ENCODE results near the gene PRAC2.
"Not testable (repeated sequence)": the region's sequence is repeated elsewhere in the genome, so short reads cannot be mapped to it uniquely, and the experiment has no call there.

Gene PRAC2

DNA sequence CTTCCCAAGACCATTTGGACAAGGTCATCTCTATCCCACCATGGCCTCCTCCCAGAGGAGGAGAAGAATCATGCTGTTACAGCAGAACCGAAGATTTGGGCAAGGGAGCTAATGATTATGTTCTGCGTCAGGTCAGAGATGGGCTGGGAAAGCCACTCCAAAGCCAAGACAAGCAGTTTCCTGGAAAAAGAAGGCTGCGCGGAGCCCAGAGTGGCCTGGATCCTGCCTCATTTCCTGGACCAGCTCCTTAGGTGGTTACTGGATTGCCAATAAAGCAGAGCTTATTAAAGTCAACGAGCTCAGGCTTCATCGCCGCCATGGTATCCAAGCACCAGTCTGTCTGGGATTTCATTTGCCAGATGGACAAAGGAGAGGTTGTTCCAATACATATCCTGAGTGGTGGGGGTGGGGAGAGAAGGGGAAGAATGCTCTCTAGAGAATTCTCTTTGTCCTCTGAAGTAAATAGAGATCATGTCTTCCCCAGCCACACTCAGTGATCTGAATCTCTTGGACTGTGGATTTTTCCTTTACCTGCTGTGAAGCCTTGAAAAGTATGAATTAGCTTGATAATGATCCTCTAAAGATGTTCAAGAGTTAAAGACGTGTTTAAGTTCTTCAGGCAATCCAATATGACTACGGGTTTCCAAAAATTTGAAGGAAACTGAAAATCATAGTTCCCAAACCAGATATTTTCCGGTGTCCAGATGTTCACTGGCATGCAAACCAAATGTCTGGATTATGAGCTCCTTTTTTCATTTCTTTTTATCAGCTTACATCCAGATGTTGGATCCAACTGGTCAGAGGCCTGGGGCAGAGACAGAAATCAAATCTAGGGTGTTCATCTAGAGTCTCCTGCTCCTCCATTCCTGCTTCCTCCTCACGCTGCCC lies 18.4 kb upstream of the PRAC2 start:
- TF ChIP-seq, protein P1, sequence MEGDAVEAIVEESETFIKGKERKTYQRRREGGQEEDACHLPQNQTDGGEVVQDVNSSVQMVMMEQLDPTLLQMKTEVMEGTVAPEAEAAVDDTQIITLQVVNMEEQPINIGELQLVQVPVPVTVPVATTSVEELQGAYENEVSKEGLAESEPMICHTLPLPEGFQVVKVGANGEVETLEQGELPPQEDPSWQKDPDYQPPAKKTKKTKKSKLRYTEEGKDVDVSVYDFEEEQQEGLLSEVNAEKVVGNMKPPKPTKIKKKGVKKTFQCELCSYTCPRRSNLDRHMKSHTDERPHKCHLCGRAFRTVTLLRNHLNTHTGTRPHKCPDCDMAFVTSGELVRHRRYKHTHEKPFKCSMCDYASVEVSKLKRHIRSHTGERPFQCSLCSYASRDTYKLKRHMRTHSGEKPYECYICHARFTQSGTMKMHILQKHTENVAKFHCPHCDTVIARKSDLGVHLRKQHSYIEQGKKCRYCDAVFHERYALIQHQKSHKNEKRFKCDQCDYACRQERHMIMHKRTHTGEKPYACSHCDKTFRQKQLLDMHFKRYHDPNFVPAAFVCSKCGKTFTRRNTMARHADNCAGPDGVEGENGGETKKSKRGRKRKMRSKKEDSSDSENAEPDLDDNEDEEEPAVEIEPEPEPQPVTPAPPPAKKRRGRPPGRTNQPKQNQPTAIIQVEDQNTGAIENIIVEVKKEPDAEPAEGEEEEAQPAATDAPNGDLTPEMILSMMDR (IDR thresholded peaks at IDR 0.05; ENCODE audit: poor library complexity, severe bottlenecking), result no peak
- Histone ChIP-seq H3K36me3 (ENCODE audit: low read depth) (no peaks in the 10 kb centered on the region), H3K27me3 (ENCODE audit: insufficient read depth, poor library complexity, severe bottlenecking) (peaks cover 59% of the 10 kb centered on the region), H3K4me1 (ENCODE audit: insufficient read depth, poor library complexity, severe bottlenecking) (no peaks in the 10 kb centered on the region), H3K9me3 (ENCODE audit: severe bottlenecking) (no peaks in the 10 kb centered on the region), H3K27ac (ENCODE audit: poor library complexity, severe bottlenecking) (no peak overlapping the region), H3K4me3 (ENCODE audit: severe bottlenecking) (no peak overlapping the region)
- ATAC-seq (ENCODE audit: low read depth) (no peak), DNase-seq (ENCODE audit: low spot score) (no peak)

DNA sequence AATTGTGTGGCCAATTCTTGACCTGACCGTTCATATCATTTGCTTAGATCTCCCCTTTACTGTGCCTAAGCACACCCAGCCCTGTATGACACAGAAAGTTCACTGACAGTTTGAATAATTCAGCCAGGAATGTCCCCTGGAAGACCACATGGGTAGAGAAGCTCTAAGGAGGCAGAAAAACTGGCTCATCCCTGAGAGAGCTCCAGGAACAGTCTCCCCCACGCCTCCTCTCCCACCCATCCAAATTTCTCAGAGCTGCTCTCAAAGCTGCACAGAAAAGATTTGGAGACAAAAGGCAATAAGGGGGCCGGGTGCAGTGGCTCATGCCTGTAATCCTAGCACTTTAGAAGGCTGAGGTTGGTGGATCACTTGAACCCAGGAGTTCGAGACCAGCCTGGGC lies 11.9 kb upstream of the PRAC2 start:
- ATAC-seq (ENCODE audit: low read depth) (no peak), DNase-seq (ENCODE audit: low spot score) (no peak)
- Histone ChIP-seq H3K36me3 (ENCODE audit: low read depth) (no peaks in the 10 kb centered on the region), H3K27me3 (ENCODE audit: insufficient read depth, poor library complexity, severe bottlenecking) (peaks cover 40% of the 10 kb centered on the region), H3K27ac (ENCODE audit: poor library complexity, severe bottlenecking) (no peak overlapping the region), H3K4me3 (ENCODE audit: severe bottlenecking) (no peak overlapping the region), H3K4me1 (ENCODE audit: insufficient read depth, poor library complexity, severe bottlenecking) (no peaks in the 10 kb centered on the region), H3K9me3 (ENCODE audit: severe bottlenecking) (no peaks in the 10 kb centered on the region)
- TF ChIP-seq, protein P1 (IDR thresholded peaks at IDR 0.05; ENCODE audit: poor library complexity, severe bottlenecking), result no peak

DNA sequence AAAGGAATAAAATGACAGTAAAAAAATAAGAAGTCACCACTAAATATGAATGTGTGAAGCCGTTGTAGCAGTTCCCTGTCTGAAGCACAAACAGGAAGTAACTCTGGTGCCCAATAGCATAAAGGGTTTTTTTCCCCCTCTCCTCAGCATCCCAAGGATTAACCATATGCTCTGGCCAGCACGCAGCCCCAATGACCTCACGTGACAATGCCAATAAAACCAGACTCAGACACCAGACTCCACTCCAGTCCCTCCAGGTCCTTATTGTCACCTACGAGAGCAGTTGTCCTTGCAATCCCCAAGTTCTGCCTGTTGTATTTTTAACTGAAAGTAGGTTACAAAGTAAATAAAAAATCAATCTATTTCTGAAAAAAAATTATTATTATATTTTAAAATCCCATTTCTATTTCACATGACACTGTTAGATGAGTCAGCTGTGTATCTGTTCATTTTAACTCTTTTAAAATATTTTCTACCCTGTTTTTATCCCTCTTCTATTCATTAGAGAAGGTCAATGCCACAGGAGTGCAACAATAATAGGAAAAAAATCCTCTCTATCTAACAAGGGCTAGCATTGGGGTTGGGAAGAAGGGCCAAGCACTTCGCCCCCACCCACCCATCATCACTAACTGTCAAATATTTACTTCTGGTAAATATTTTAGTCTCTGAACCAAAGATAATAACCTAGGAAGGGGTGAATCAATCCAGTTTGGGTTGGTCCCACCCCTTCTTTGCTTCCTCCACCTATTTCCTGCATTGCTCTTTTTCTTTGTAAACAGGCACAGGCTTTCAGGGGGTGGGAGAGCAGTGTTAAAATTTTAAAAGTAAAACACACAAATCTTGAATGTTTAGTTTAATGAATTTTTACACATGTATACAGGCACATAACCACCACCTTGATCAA lies 7.2 kb upstream of the PRAC2 start:
- no peak for DNase-seq (ENCODE audit: low spot score)
- 0 out of 2 replicates have a peak, but pooled peaks cover 3% of the 10 kb centered on the region for H3K36me3 ChIP-seq (ENCODE audit: low read depth)
- no peaks in the 10 kb centered on the region for H3K4me1 ChIP-seq (ENCODE audit: insufficient read depth, poor library complexity, severe bottlenecking)
- ATAC-seq (ENCODE audit: low read depth), result no peak
- no peak overlapping the region for H3K4me3 ChIP-seq (ENCODE audit: severe bottlenecking)
- no peaks in the 10 kb centered on the region for H3K9me3 ChIP-seq (ENCODE audit: severe bottlenecking)
- no peak overlapping the region for H3K27ac ChIP-seq (ENCODE audit: poor library complexity, severe bottlenecking)
- TF ChIP-seq, protein P1 (IDR thresholded peaks at IDR 0.05; ENCODE audit: poor library complexity, severe bottlenecking), result no peak
- peaks cover 70% of the 10 kb centered on the region for H3K27me3 ChIP-seq (ENCODE audit: insufficient read depth, poor library complexity, severe bottlenecking)

DNA sequence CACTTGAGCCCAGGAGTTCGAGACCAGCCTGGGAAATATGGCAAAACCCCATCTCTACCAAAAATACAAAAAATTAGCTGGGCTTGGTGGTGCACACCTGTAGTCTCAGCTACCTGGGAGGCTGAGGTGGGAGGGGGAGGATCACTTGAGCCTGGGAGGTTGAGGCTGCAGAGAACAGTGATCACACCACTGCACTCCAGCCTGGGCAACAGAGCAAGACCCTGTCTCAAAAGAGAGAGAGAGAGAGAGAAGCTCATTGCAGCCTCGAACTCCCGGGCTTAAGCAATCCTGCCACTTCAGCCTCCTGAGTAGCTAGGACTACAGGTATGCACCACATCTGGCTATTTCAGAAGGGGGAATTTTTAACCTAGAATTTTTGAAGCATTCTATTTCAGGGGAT lies 6.4 kb upstream of the PRAC2 start:
- DNase-seq (ENCODE audit: low spot score); H3K9me3 ChIP-seq (ENCODE audit: severe bottlenecking); H3K4me1 ChIP-seq (ENCODE audit: insufficient read depth, poor library complexity, severe bottlenecking); ATAC-seq (ENCODE audit: low read depth); H3K4me3 ChIP-seq (ENCODE audit: severe bottlenecking); H3K27ac ChIP-seq (ENCODE audit: poor library complexity, severe bottlenecking); H3K36me3 ChIP-seq (ENCODE audit: low read depth): not testable (repeated sequence)
- H3K27me3 ChIP-seq (ENCODE audit: insufficient read depth, poor library complexity, severe bottlenecking), result peaks cover 78% of the 10 kb centered on the region

All from RWPE2 (cell line).